GM12878 (cell line): ENCODE measurements around the gene NUB1.
"Not testable (repeated sequence)": the region's sequence is repeated elsewhere in the genome, so short reads cannot be mapped to it uniquely, and the experiment has no call there.

Experiments
- POLR2AphosphoS2 ChIP-seq: IDR thresholded peaks from 2 replicates; pipeline ENCODE4 v1.6.1; 2011; ENCODE audit warnings: low read depth, mild to moderate bottlenecking, low read length, improper control_type of control experiment, moderate library complexity
- TAF1 ChIP-seq: IDR thresholded peaks from 2 replicates; pipeline ENCODE4 v1.6.1; 2011; ENCODE audit warnings: mild to moderate bottlenecking, low read depth, low read length, borderline replicate concordance
- TF ChIP-seq, protein P1 (sequence below): IDR thresholded peaks from 2 replicates; pipeline ENCODE4 v1.6.1; 2011; ENCODE audit warnings: borderline replicate concordance, low read depth, mild to moderate bottlenecking, moderate library complexity, low read length; ENCODE audit not compliant: insufficient read depth, poor library complexity, severe bottlenecking
- TF ChIP-seq, protein P2 (sequence below), 3 experiments: IDR thresholded peaks in 2 of 3; conservative IDR thresholded peaks in 1 of 3; 2 replicates each; pipeline ENCODE4 v1.5.1; 2011; ENCODE audit warnings: low read depth in 3 of 3, low read length in 3 of 3, mild to moderate bottlenecking in 3 of 3, control low read depth in 2 of 3, moderate library complexity in 2 of 3, inconsistent platforms in 1 of 3, mixed read lengths in 1 of 3; ENCODE audit not compliant: control insufficient read depth in 2 of 3, insufficient read depth in 1 of 3; ENCODE audit errors: extremely low read depth in 1 of 3

DNA sequence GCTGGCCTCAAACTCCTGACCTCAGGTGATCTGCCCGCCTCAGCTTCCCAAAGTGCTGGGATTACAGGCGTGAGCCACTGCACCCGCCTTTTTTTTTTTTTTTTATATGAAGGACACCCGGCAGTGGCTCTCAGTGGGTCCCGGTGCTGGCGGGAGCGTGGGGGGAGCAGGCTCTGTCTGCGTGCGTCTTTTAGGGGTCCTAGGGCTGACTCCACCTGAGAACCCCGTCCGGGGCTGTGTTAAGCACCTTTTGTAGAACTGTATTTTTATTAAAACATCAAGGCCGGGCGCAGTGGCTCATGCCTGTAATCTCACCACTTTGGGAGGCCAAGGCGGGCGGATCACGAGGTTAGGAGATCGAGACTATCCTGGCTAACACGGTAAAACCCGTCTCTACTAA lies 37.4 kb upstream of the NUB1 start:
- not testable (repeated sequence) for TF ChIP-seq POLR2AphosphoS2, TAF1
- TF ChIP-seq, protein P1, sequence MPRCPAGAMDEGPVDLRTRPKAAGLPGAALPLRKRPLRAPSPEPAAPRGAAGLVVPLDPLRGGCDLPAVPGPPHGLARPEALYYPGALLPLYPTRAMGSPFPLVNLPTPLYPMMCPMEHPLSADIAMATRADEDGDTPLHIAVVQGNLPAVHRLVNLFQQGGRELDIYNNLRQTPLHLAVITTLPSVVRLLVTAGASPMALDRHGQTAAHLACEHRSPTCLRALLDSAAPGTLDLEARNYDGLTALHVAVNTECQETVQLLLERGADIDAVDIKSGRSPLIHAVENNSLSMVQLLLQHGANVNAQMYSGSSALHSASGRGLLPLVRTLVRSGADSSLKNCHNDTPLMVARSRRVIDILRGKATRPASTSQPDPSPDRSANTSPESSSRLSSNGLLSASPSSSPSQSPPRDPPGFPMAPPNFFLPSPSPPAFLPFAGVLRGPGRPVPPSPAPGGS, result not testable (repeated sequence)
- TF ChIP-seq, protein P2, sequence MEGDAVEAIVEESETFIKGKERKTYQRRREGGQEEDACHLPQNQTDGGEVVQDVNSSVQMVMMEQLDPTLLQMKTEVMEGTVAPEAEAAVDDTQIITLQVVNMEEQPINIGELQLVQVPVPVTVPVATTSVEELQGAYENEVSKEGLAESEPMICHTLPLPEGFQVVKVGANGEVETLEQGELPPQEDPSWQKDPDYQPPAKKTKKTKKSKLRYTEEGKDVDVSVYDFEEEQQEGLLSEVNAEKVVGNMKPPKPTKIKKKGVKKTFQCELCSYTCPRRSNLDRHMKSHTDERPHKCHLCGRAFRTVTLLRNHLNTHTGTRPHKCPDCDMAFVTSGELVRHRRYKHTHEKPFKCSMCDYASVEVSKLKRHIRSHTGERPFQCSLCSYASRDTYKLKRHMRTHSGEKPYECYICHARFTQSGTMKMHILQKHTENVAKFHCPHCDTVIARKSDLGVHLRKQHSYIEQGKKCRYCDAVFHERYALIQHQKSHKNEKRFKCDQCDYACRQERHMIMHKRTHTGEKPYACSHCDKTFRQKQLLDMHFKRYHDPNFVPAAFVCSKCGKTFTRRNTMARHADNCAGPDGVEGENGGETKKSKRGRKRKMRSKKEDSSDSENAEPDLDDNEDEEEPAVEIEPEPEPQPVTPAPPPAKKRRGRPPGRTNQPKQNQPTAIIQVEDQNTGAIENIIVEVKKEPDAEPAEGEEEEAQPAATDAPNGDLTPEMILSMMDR (IDR thresholded peaks at IDR 0.05 in 2 of 3, conservative IDR thresholded peaks at IDR 0.05 in 1 of 3; ENCODE audit: control insufficient read depth in 2 of 3, extremely low read depth in 1 of 3, insufficient read depth in 1 of 3, low read depth in 3 of 3, low read length in 3 of 3), result not testable (repeated sequence)
